GM12874 (cell line): Measurements from ENCODE around the gene STEAP3.

ENCODE experiments used
- TF ChIP-seq, protein P1 (sequence below): IDR thresholded peaks from 2 replicates; pipeline ENCODE4 v1.5.1; 2011; ENCODE audit warnings: low read depth, mild to moderate bottlenecking, control low read depth, low read length, moderate library complexity; ENCODE audit not compliant: insufficient read depth

STEAP3 gene

DNA sequence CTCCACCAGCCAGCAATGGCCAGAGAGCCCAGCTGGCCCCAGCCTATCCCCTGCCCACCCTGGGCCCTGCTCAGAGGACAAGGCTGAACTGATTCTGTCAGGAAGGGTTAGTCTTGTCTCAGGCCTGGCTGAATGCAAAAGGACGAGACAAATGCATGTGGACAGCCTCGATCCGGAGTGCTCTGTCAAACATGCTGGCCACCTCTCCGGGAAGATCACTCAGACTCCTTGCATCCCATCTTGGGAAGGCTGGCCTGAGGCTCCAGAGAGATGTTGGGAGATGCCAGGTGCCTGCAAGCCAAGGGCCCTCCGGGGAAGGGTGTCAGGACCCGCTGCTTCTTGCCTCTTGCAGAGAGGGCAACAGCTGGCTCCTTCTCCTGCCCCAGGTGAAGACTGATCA lies 44.9 kb upstream of the STEAP3 start:
- TF ChIP-seq, protein P1, sequence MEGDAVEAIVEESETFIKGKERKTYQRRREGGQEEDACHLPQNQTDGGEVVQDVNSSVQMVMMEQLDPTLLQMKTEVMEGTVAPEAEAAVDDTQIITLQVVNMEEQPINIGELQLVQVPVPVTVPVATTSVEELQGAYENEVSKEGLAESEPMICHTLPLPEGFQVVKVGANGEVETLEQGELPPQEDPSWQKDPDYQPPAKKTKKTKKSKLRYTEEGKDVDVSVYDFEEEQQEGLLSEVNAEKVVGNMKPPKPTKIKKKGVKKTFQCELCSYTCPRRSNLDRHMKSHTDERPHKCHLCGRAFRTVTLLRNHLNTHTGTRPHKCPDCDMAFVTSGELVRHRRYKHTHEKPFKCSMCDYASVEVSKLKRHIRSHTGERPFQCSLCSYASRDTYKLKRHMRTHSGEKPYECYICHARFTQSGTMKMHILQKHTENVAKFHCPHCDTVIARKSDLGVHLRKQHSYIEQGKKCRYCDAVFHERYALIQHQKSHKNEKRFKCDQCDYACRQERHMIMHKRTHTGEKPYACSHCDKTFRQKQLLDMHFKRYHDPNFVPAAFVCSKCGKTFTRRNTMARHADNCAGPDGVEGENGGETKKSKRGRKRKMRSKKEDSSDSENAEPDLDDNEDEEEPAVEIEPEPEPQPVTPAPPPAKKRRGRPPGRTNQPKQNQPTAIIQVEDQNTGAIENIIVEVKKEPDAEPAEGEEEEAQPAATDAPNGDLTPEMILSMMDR: no peak

DNA sequence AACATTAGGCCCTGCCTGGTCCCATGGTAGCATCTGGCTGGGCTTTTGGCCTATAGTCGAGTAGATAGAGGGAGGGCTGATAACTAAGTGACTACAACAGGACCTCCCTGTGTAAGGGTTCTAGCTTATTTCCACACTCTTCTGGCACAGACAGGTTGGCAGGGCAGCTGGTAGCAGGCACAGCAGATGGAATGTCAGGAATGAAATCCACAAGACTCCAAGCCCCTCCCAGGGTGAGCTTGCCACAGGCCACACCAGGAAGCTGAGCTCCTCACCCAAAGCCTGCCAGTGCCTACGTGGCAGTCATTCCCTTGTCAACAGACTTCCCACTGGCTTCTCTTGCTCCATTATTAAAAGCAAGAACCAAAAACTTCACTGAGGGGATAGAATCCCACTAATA lies 44.4 kb upstream of the STEAP3 start:
- TF ChIP-seq, protein P1: no peak

DNA sequence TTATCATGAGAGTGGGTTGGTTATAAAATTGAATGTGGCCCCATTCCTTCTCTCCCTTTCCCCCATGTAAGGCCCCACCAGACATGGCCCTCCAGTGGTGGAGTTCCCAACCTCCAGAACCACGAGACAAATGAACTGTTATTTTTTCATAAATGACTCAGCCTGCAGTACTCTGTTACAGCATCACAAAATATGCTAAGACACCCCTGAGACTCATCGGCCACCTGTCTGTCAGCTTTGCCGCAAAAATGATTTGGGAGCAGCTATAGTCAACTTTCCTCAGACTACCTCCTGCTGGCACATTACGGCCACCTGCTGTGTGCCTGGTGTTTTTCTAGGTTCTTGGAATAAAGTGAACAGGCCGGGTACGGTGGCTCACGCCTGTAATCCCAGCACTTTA lies 43.6 kb upstream of the STEAP3 start:
- TF ChIP-seq, protein P1: no peak

DNA sequence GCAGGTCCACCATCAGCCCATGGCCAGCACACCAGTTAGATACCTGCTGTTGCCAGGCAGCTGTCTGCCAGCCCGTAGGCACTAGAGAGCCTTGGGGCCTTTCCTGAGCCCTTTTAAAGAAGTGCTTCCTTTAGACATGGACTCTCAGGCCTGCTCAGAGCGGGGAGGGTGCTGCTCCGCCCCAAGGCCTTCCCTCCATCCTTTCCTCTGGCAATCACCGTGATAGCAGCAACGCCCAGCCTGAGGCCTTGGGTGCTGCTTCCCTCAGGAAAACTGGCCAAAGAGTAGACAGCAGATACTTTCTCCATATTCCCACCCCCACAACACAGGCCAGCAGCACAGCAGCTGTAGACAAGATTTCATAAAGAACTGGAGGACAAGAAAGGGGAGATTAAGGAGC lies 42.7 kb upstream of the STEAP3 start:
- TF ChIP-seq, protein P1: no peak

DNA sequence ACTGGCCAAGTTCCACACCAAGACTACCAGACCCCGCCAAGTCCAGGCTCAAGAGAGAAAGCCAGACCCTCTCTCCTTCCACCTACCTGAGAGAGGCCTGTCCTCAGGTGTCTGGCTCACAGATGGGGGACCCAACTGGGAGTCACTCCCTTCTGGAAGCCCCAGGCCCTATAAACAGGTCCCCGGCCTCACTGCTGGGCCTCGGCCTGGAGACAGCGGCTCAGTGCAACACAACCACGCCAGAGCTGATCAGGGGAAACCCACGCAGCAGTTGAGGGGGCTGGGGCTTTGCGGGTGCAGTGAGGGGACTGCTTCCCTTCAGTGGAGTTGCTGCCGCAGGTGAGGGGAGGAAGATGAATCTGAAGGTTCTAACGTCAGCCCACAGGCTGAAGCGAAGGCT lies 42.2 kb upstream of the STEAP3 start:
- TF ChIP-seq, protein P1: no peak

DNA sequence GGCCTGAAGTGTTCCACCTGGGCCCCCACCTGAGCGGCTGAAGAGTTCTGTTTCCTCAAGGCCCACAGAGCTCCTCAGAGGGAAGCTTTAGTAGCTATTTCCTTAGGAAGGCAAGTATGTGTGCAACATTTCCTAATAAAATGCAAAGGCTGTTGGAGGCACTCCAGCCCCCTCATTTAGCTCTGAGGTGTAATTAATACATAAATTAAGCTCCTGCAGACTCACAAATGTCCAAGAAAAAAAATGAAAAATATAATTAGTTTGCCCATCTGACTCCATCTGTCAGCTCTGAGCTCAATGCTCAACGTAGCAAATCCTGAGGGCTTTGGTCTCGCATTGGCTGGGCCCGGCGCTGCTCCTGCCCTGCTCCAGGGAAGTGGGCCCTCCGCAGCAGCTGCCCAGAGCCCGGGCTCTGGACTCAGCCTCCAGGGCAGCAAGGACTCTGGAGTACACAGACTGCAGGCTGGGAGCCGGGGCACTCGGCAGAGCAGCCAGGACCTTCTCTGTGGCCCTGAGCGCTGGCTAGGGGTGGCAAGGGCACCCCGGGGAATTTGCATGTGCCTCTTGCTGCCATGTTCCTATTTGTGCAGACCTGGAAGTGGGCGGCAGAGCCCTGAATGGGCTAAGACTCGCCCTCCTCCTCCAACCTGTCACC lies 41.7 kb upstream of the STEAP3 start:
- TF ChIP-seq, protein P1: no peak

DNA sequence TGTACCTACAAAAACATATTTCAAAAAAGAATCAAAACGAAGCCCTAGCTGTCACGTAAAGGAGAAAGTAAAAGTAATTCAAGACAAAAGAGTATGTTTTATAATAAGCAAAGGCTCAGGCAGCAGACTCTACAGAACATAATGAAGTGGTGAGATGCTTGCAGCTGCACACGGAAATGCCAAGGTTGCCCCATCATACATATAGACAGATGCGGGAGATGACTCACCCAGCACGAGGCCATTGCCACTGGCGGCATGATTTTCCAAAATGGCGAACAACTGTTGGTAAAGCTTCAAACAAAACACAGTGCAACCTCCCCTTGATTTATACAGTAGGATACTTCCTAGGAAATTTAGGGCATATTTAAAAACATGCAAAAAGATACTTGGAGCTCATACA lies 39.1 kb upstream of the STEAP3 start:
- TF ChIP-seq, protein P1: no peak
